GF-D8 (cell line): ENCODE data around the gene TTC33.
"Not testable (repeated sequence)": the region's sequence is repeated elsewhere in the genome, so short reads cannot be mapped to it uniquely, and the experiment has no call there.

Source experiments
- DNase-seq: peaks from one replicate; lab custom pipeline; 2025; lab: John Stamatoyannopoulos, UW

The TTC33 gene

DNA sequence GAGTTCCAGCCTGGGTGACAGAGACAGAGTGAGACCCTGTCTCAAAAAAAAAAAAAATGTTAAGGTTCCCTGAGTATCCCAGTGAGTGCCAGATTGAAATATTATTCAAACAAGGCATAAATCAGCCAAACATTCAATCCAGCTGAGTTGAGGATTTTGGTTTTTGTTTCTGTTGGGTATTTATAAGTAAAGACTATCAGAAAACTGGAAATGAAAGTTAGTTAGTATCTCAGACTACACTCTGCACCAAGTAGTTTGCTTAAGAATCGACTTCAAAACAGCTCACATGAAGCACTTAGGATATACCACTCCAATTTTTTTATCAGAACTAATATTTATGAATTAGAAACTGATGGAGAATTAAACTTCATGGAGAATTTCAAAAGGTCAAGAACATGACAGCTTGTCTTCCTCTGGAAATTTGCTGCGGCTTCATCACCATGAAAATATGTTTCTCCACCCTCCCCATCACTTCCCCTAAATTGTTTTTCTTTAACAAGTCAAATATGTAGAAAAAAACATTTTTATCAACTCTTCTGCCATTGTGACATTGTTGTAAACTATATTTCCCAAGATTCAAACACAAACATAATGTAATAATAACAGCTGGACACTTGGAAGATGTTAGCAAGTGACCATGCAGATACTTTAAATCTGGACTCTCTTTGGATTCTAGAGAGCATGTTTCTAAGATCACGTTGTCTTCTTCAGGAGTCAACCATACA, 186.1 kb downstream of the TTC33 start:
- no peak for DNase-seq

DNA sequence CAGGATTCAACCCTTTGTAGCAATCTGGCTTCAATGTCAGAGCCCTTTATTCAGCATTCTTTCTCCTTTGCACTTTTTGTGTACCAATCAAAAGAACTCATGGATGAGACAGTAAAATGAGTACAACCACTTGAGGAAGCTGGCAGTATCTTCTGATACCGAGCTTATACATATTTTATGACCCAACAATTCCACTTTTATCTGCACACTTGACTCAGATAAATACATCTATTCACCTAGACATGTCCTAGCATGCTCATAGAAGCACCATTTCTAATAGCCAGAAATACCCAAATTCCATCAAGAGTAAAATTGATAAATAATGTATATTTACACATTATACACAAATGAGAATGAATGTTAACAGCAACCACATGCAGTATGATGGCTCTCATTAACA, 187.2 kb downstream of the TTC33 start:
- no peak for DNase-seq

DNA sequence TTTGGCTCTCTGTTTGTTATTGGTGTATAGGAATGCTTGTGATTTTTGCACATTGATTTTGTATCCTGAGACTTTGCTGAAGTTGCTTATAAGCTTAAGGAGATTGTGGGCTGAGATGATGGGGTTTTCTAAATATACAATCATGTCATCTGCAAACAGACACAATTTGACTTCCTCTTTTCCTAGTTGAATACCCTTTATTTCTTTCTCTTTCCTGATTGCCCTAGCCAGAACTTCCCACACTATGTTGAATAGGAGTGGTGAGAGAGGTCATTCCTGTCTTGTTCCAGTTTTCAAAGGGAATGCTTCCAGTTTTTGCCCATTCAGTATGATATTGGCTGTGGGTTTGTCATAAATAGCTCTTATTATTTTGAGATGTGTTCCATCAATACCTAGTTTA, 192.6 kb downstream of the TTC33 start:
- not testable (repeated sequence) for DNase-seq

DNA sequence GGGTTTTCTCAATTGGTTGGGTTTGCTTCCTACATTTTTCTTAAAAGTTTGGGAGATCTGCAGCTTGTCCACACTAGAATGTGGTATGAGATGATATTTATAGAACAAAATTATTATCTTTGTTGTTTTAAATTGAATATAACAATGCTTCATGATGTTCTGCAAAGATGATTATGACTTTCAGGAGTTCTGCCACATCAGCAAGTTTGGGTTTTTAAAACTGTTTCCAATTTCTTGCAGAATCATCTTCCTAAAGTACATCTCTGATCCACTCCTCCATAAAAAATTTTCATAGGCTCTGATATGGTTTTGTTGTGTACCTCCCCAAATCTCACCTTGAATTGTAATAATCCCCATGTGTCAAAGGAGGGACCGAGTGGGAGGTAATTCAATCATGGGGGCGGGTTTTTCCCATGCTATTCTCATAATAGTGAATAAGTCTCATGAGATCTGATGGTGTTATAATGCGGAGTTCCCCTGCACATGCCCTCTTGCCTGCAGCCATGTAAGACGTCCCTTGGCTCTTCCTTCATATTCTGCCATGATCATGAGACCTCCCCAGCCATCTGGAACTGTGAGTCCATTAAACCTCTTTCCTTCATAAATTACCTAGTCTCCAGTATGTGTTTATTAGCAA, 195.2 kb downstream of the TTC33 start:
- DNase-seq: no peak

DNA sequence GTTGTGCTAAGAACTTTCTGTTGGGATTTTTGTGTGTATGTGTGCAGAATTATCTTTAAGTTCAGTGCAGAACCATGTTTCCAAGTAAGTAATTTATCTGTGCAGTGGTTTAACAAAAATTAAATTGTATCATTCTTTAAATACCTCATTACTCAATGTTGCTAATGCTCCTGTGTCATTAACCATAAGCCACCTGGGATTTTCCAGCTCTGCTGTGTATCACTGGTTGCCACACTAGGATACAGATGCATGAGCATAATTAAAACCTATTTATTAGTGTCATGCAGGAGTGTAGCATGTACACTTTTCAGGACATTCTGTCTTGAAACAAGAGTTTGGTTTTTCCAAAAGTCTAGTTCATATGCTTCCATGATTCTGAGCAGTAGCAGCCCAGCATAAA, 196.5 kb downstream of the TTC33 start:
- DNase-seq: no peak

DNA sequence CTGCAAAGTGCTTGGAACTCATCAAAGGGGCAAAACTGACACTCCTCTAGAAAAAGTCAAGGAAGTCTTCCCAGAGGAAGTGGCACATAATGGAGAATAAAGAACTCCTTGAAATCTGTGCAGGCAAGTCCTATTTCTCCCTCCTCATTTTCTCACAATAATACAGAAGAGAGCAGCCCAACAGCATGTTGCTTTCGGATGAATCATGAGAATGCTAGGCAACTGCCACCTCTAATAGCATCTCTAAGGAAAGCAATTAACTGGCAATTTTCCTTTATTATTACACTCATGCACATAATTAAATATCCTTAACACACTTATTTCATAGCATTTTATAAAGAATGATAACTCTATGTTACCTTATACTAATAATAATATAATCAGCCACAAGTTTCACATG, 198.3 kb downstream of the TTC33 start:
- no peak for DNase-seq

DNA sequence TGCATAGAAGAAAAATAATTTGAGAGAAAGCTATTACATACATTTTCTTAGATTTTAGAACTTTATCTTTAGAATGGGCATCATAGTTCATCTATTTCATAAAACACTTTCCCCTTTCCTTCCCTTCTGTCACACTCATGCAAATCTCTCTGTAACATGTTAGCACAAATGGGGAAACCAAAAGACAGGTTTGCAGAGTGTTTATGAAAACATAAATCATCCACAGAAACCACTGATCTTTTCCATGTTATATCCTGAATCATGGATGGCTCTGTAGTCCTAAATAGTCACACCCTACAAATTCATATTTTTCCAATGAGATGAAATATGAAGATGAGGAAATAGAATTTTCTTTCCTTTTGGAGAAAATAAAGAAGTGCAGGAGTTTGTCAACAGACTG, 198.9 kb downstream of the TTC33 start:
- no peak for DNase-seq

DNA sequence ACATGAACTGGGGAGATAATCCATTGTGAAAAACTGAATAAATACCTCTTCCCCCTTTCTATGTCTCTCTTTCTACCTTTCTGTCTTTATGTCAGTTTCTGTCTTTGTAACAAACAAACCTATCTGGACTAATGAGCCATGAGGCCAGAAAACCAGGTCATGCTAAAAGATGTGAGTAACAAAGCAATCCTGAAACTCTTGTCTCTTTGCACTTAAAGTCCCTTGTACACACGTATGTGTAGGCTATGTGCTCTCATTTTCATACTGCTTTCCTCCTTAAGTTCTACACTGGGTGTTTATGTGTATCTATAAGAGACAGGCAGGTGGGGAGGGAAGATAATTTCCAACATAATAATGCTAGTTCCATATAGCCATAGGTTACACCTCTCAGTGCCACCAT, 199.9 kb downstream of the TTC33 start:
- DNase-seq: no peak

DNA sequence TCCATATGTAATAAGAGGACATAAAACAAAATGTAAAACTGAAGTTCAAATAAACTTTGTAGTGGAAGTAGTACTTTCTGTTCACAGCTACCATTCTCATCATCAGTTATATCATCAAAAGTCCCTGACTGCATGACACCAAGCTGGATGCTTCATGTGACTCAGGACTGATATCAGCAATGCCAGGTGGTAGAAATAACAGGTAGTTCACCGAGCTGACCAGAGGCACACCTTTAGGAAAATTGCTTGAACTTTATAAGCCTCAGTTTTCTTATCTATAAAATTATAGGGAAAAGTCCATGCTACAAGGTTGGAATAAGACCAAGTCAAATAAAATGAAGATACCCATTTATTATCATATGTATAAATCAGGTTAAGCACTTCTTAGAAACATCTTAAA, 200.9 kb downstream of the TTC33 start:
- DNase-seq: no peak

DNA sequence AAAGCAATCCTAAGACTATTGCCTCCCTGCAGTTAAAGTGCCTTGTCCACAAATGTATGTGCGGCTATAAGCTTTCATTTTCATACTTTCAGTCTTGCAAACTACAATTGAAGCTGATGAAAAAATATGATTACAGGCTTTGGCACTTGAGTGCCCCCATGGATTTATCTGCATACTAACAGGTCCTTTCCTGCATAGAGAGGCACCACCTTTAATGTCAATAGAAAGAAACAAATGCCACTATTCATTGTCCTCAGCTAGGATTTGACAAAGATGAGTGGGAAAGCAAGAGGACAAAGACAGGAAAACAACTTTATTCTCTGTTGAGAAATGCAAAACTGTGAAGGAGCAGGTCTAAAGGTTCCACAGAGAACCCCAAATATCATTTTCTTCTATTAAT, 201.7 kb downstream of the TTC33 start:
- DNase-seq: no peak

DNA sequence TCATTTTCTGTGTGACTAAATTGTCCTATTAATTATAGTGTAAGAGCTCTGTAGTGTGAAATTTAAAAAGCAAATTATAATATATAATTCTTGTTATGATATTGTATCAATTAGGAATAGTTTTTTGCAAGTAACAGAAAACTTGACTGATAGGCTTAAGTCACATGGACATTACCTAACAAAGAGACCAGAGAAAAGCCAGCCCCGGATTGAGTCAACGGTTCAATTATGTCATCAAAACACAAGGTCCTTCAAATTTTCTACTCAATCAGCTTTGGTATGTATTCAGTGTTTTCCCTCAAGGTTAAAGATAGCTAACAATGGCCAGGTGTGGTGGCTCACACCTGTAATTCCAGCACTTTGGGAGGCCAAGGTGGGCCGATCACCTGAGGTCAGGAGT, 202.8 kb downstream of the TTC33 start:
- no peak for DNase-seq

DNA sequence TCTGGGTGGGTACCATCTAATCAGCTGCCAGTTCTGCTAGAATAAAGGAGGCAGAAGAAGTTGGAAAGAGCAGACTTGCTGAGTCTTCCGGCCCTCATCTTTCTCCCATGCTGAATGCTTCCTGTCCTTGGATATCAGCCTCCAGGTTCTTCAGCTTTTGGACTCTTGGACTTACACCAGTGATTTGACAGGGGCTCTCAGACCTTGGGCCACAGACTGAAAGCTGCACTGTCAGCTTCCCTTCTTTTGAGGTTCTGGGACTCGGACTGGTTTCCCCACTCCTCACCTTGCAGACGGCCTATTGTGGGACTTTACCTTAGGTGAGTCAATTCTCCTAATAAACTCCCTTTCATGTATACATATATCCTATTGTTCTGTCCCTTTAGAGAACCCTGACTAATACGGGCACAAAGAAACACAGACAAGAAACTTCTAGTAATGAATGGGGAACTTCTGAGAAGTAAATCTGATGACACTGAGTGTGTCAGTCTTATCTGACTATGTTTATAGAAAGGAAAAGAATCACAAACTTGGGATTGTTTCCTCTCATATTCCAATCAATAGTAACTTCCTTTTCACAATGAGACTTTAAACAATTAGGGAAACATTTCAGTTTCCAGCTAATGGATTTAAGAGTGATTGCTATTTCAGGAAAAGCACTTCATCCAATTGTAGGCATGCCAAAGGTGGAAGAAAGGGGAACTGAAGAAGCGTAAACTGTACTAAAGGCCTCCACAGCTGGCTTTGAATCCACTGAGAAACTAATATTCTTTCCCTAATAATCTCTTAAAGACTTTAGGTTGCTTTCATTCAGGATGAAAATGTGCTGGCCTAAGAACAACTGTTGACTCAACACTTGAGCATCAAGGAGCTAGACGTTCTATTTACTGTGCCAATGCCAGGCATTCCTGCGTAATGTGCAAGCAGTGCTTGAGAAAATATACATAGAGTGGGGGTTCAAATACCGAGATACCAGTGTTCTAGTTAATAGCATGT, 204.0 kb downstream of the TTC33 start:
- no peak for DNase-seq

DNA sequence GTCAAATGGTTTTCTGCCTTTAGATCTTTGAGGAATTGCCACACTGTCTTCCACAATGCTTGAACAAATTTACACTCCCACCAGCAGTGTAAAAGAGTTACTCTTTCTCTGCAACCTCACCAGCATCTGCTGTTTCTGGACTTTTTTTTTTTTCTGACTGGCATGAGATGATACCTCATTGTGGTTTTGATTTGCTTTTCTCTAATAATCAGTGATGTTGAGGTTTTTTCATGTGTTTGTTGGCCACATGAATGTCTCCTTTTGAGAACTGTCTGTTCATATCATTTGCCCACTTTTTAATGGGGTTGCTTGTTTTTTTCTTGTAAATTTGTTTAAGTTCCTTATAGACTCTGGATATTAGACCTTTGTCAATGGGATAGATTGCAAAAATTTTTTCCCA, 205.3 kb downstream of the TTC33 start:
- DNase-seq: no peak

DNA sequence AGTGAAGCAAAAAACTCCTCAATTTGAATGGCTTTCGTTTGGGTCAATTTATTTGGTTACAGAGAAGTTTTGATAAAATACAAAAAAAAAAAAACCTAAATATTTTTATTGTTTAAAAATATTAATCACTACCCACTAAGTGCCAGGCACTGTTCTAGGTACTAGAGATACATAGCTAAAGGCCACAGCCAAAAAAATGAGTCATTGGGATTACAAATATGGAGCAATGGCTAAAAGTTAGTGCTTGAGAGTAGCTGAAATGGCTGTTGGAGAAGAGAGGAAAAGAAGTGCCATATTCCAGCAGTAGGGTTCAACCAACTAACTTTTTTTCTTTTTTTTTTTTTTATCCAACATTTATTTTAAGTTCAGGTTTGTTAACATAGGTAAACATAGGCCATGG, 206.1 kb downstream of the TTC33 start:
- DNase-seq: no peak

DNA sequence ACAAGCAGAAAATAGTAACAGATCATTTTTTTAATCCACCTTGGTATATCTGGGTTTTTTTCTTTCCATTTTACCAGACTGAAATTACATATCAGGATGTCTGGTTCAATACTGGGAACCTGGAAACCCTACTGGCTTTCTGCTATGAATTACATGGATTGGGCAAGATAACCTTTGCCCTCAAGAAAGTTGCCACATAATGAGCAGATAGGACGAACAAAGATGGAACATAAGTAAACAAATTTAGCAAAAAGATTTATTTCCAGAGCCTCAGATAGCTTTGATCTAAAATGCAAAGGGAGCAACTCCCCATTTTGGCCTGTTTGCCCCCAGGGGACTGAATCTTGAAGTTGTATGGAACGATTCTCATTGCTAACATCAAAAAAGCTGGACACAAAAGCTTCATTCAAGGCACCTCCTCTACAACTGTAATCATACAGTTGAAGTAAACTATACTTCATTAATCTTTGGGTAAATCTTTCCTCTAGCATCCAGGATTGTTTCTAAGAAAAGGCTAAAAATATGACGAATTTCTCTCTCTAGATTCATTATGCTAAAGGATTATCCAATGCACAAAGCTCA, 207.7 kb downstream of the TTC33 start:
- DNase-seq: no peak

DNA sequence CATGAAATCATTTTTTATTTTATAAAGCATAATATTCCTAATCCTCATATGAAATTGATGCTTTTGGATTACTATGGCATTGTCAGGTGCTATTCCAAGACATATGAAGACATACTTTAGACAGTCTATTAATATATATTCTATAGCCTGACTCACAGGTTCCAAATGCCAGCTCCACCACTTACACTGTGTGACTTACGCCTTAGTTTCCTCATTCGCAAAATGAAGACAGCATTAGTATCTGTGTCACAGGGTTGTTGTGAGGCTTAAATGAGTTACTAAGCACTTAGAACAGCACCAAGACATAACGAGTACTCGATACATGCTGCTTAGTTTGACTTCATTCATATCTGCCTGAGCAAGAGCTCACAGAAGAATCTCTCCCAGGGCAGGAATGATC, 208.2 kb downstream of the TTC33 start:
- DNase-seq: no peak

DNA sequence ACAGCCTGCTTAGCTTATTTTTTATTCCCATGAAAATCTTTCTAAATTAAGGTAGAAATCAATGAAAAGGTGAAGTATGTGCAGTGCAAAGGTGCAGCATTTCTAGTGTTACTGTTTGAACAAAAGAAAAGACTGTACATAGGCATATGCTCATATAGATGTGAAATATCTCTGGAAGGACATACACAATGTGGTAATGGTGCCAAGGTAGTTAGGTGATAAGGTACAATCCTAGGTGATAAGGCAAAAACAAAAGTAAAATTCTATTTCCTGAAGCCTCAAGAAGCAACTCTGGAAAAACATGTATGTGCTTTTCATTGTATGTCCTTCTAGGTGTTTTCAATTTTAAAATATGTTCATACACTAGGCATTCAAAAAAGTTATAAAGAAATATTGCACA, 215.5 kb downstream of the TTC33 start:
- DNase-seq: no peak

DNA sequence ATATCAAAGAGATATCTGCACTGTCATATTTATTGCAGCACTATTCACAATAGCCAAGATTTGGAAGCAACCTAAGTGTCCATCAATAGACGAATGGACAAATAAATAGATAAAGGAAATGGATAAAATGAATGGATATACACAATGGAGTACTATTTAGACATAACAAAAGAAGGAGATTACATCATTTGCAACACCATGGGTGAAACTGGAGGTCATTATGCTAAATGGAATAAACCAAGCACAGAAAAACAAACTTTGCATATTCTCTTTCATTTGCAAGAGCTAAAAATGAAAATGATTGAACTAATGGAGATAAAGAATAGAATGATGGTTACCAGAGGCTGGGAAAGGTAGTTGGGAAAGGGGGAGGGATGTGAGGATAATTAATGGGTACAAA, 231.1 kb downstream of the TTC33 start:
- no peak for DNase-seq

DNA sequence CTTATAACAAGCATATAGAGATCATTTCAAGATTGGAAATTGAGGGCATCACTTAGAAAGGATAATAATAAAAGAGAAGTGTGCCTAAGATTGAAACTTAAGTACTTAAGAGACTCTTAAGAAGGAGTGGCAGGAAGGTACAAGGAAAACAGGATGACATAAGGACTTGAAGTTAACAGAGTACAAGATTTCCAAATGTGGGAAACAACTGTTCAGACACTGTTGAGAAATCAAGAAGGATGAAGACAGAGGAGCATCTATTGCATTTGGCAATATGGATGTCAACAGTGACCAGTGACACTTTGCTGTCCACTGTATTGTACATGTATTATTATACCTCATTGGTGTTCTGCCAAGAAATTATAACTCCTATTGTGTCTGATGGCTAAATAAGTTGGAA, 233.8 kb downstream of the TTC33 start:
- no peak for DNase-seq

DNA sequence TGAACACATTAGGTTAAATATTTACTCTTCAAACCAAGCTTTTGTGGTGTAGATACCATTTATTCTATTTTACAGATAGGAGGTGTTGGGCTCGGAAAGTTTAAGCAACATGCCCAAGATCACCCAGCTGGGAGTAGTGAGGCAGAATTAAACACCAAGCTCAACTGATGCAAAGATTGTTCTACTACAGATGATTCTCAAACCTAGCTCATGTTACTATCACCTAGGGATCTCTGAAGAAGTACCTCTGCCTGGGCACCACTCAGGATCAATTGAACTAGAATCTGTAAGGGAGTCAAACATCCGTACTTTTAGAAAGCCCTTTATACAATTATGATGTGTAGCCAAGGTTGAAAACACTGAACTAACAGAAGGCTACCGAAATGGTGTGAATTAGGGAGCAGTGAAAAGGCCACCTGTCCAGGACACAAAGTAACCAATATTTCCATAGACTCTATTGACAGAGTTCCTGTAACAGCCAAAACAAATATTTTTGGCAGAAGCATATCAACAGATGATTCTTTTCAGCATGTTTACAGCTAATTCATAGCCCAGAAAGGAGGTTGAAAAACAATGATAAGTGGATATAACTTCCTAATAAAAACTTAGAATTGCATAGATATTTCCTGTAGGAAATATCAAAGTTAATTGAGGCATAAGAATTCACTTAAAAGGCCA, 234.5 kb downstream of the TTC33 start:
- no peak for DNase-seq

DNA sequence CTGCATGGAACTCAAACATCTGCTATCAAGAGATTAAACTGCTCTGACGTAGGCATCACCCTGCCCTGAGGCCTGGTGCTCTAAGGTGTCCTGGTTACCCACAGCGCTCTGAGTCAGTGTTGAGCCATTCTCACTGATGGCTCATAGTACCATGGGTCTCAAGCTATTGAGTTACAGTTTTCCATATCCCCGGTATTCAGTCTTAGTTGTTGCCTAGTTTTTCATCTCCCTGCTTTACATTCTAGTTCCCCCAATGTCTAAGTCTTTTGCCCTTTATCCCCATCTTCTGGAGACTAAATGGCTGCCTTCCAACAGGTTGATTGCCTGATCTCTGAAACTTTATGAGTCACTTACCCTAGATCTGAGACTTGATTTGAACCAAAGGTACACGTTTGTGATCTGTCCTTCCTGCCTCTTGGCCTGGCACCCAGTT, 237.3 kb downstream of the TTC33 start:
- DNase-seq: no peak

DNA sequence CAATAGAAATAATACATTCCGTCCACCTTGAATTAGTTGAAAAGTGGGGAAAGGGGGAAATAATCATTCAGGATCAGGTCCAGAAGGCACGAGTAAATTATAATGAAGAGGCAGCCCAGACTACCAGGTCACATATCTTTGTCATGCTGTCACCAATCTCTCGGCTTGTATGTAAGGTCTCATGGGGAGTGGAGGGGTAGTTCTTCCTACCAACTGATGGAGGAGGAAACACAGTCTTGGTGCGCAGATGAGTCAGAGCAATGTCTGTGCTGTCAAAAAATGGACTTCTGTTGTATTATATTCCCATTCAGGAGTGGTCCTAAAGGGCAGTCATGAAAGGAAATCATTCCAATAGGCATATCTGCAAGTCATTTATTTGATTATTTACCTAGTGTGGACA, 240.3 kb downstream of the TTC33 start:
- DNase-seq: no peak
